HG02870 (cell line): ENCODE data around the gene RBP5.

Source experiments
- ATAC-seq: cut with Tn5 transposase; IDR thresholded peaks from one replicate; pipeline ENCODE4 v1.9.1; 2021; ENCODE audit warnings: mild to moderate bottlenecking, moderate library complexity; ENCODE audit not compliant: unreplicated experiment

RBP5 gene

DNA sequence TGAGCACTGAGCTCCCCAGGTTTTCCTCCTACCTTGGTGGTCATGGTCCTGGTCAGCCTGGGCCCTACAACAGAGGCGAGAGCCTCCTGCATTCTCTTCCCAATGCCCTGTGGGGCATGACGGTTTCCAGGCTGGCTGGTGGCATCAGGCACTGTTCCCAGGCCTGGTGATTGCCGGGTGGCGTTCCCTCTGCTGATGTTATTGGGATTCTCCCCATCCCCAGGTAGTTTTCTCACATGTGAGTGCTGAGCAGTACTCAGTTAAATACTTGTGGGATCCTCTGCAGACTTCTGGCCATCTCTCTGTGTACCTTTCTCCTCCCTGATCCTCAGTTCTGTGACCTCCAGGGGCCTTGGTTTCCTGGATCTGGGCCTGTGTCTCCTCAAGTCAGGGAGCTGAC, 52.2 kb downstream of the RBP5 start:
- ATAC-seq = no peak

DNA sequence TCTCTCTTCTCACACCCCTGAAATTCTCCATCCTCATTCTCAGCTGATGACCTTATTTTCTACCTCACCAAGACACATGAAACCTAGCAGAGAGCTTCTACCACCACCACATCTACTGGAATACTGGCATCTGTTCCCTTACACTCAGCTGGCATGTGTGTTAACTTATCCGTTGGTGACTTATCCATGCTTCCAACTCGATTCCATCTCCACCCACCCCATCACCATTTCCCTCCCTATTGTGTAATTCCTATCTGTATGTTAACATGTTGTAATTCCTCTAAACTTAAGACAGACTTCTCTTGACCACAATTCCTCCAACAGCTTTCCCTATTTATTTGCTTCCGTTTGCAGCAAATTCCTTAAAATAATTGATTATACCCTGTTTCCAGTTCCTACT, 52.8 kb downstream of the RBP5 start:
- no peak for ATAC-seq

GRCh38 chr12:7075518-7075917, 53.2 kb downstream of the RBP5 start:
- ATAC-seq = no peak

DNA sequence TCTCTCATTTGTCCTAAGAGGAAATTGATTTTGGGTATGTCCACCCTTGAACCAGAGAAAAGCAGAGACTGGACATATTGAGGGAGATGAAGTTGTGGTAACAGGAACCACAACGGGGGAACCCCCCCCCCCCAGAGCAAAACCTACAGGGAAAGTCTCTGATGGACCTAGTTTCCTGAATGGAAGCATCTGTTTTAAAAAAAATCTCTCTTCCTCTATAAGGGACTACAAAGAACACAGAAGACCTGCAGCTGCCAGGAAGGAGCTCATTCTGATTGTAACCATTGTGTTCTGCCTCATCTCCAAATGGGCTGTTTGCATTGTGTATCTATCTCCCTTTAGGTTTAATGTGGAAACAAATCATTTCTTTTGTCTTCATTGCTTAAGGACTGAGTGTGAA, 54.7 kb downstream of the RBP5 start:
- no peak for ATAC-seq
